ENCODE measurements around the gene CXCL14. TPM values are rescaled to one million over a fixed set of nuclear protein-coding genes. Genes with fewer than 3 reads are reported as not detected.

Gene CXCL14
- total RNA-seq, 1 donor from 2014 or later, result 62.1 TPM

GRCh38 chr5:135608761-135609443, 30.1 kb upstream of the CXCL14 start:
- Histone ChIP-seq H3K9me3 (no peaks in the 10 kb centered on the region), H3K27me3 (no peaks in the 10 kb centered on the region), H3K36me3 (no peaks in the 10 kb centered on the region), H3K4me3 (no peak overlapping the region), H3K27ac (no peak overlapping the region), H3K4me1 (no peaks in the 10 kb centered on the region)
- intact Hi-C loops (cut with DNase I), result no loop called here
- no peak for TF ChIP-seq CTCF (IDR thresholded peaks at IDR 0.05)
- no peak for TF ChIP-seq POLR2A (IDR thresholded peaks at IDR 0.05)
- no peak for TF ChIP-seq POLR2AphosphoS5 (IDR thresholded peaks at IDR 0.05; ENCODE audit: insufficient read depth in 1 of 2, low read depth in 1 of 2)
- peak; percentile 34 to 87 for DNase-seq (ENCODE audit: extremely low spot score in 2 of 2)

- H3K27me3 ChIP-seq, result no peaks in the 10 kb centered on the region
- H3K36me3 ChIP-seq, result no peaks in the 10 kb centered on the region
- H3K27ac ChIP-seq, result no peak overlapping the region
- DNase-seq (ENCODE audit: extremely low spot score in 2 of 2), result peak in 1 of 2 donors; percentile 79
- no peak for TF ChIP-seq POLR2AphosphoS5 (IDR thresholded peaks at IDR 0.05; ENCODE audit: insufficient read depth in 1 of 2, low read depth in 1 of 2)
- TF ChIP-seq CTCF (IDR thresholded peaks at IDR 0.05), result no peak
- no peak for TF ChIP-seq POLR2A (IDR thresholded peaks at IDR 0.05)
- no peak overlapping the region for H3K4me3 ChIP-seq
- no peaks in the 10 kb centered on the region for H3K4me1 ChIP-seq
- intact Hi-C loops (cut with DNase I), result no loop called here
- H3K9me3 ChIP-seq, result no peaks in the 10 kb centered on the region
Observed at GRCh38 chr5:135608361-135608760, 29.6 kb upstream of the CXCL14 start.

- no peaks in the 10 kb centered on the region for H3K27me3 ChIP-seq
- H3K27ac ChIP-seq, result no peak overlapping the region
- no peaks in the 10 kb centered on the region for H3K9me3 ChIP-seq
- H3K36me3 ChIP-seq, result no peaks in the 10 kb centered on the region
- no peak for TF ChIP-seq CTCF (IDR thresholded peaks at IDR 0.05)
- no peak for TF ChIP-seq POLR2A (IDR thresholded peaks at IDR 0.05)
- no peak for TF ChIP-seq POLR2AphosphoS5 (IDR thresholded peaks at IDR 0.05; ENCODE audit: insufficient read depth in 1 of 2, low read depth in 1 of 2)
- DNase-seq (ENCODE audit: extremely low spot score in 2 of 2), result peak; percentile 49 to 79
- no peak overlapping the region for H3K4me3 ChIP-seq
- no peaks in the 10 kb centered on the region for H3K4me1 ChIP-seq
- intact Hi-C loops (cut with DNase I), result no loop called here
Observed at GRCh38 chr5:135606431-135606830, 27.6 kb upstream of the CXCL14 start.

- no peaks in the 10 kb centered on the region for H3K36me3 ChIP-seq
- H3K9me3 ChIP-seq, result no peaks in the 10 kb centered on the region
- H3K4me3 ChIP-seq, result no peak overlapping the region
- intact Hi-C loops (cut with DNase I), result no loop called here
- TF ChIP-seq CTCF (IDR thresholded peaks at IDR 0.05), result no peak
- no peak for TF ChIP-seq POLR2A (IDR thresholded peaks at IDR 0.05)
- no peak for TF ChIP-seq POLR2AphosphoS5 (IDR thresholded peaks at IDR 0.05; ENCODE audit: insufficient read depth in 1 of 2, low read depth in 1 of 2)
- no peak overlapping the region for H3K27ac ChIP-seq
- no peaks in the 10 kb centered on the region for H3K4me1 ChIP-seq
- no peaks in the 10 kb centered on the region for H3K27me3 ChIP-seq
- peak; percentile 43 to 65 for DNase-seq (ENCODE audit: extremely low spot score in 2 of 2)
Observed at GRCh38 chr5:135605221-135605620, 26.4 kb upstream of the CXCL14 start.

GRCh38 chr5:135604056-135604455, 25.3 kb upstream of the CXCL14 start:
- Histone ChIP-seq H3K27me3 (no peaks in the 10 kb centered on the region), H3K4me3 (no peak overlapping the region), H3K4me1 (no peaks in the 10 kb centered on the region), H3K9me3 (no peaks in the 10 kb centered on the region), H3K27ac (no peak overlapping the region), H3K36me3 (no peaks in the 10 kb centered on the region)
- intact Hi-C loops (cut with DNase I), result no loop called here
- peak; percentile 37 to 58 for DNase-seq (ENCODE audit: extremely low spot score in 2 of 2)
- TF ChIP-seq POLR2A (IDR thresholded peaks at IDR 0.05) (no peak), CTCF (IDR thresholded peaks at IDR 0.05) (no peak), POLR2AphosphoS5 (IDR thresholded peaks at IDR 0.05; ENCODE audit: insufficient read depth in 1 of 2, low read depth in 1 of 2) (no peak)
